Epithelial cell of esophagus (primary cell): ENCODE data around the gene ZNF462.

ENCODE experiments used
- DNase-seq: peaks from one replicate; pipeline ENCODE4 v3.0.0; 2010; ENCODE audit warnings: low read depth
- H3K4me3 ChIP-seq: 2 replicates; pipeline ENCODE4 v1.5.1; 2011; ENCODE audit warnings: mild to moderate bottlenecking, low read length, control low read depth
- CTCF ChIP-seq: IDR thresholded peaks from 2 replicates; pipeline ENCODE4 v1.5.1; 2011; ENCODE audit warnings: low read depth, mild to moderate bottlenecking, low read length, control low read depth, inconsistent platforms; ENCODE audit not compliant: insufficient read depth; ENCODE audit errors: missing control alignments

Gene ZNF462

GRCh38 chr9:106929471-106930177, 66.7 kb downstream of the ZNF462 start:
- no peak overlapping the region for H3K4me3 ChIP-seq
- no peak for TF ChIP-seq CTCF
- no peak for DNase-seq

GRCh38 chr9:106930477-106930876, 67.5 kb downstream of the ZNF462 start:
- TF ChIP-seq CTCF: no peak
- H3K4me3 ChIP-seq: no peak overlapping the region
- DNase-seq: no peak

GRCh38 chr9:106931466-106931865, 68.5 kb downstream of the ZNF462 start:
- no peak overlapping the region for H3K4me3 ChIP-seq
- no peak for TF ChIP-seq CTCF

GRCh38 chr9:106932178-106932577, 69.2 kb downstream of the ZNF462 start:
- no peak for DNase-seq
- no peak for TF ChIP-seq CTCF
- H3K4me3 ChIP-seq: no peak overlapping the region

More at GRCh38 chr9:106931466-106931865, 68.5 kb downstream of the ZNF462 start:
- DNase-seq: no peak

GRCh38 chr9:106932675-106933074, 69.7 kb downstream of the ZNF462 start:
- TF ChIP-seq CTCF: no peak
- no peak for DNase-seq
- no peak overlapping the region for H3K4me3 ChIP-seq

- no peak for TF ChIP-seq CTCF
- no peak overlapping the region for H3K4me3 ChIP-seq
- DNase-seq: no peak
Measured at GRCh38 chr9:106933470-106933869, 70.5 kb downstream of the ZNF462 start.
